GM13977 (cell line): Measurements from ENCODE around the gene BECN2.

Experiments used
- DNase-seq: peaks from one replicate; pipeline ENCODE4 v3.0.0; 2012; ENCODE audit warnings: low spot score
- in situ Hi-C: fragments of 300-500 bp; cut with MboI; formaldehyde crosslinking; loops from one replicate; pipeline ENCODE4 v1.12.0; 2022; ENCODE audit warnings: low sequenced_read_pairs, low pct_unique_long_range_greater_than_20kb, mixed read lengths, inconsistent platforms; ENCODE audit not compliant: unreplicated experiment
- TF ChIP-seq, protein P1 (sequence below): IDR thresholded peaks from 2 replicates; pipeline ENCODE4 v1.5.1; 2012; ENCODE audit warnings: mild to moderate bottlenecking, control low read depth; ENCODE audit not compliant: insufficient read depth; ENCODE audit errors: extremely low read depth, missing control alignments

The BECN2 gene, protein sequence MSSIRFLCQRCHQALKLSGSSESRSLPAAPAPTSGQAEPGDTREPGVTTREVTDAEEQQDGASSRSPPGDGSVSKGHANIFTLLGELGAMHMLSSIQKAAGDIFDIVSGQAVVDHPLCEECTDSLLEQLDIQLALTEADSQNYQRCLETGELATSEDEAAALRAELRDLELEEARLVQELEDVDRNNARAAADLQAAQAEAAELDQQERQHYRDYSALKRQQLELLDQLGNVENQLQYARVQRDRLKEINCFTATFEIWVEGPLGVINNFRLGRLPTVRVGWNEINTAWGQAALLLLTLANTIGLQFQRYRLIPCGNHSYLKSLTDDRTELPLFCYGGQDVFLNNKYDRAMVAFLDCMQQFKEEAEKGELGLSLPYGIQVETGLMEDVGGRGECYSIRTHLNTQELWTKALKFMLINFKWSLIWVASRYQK

DNA sequence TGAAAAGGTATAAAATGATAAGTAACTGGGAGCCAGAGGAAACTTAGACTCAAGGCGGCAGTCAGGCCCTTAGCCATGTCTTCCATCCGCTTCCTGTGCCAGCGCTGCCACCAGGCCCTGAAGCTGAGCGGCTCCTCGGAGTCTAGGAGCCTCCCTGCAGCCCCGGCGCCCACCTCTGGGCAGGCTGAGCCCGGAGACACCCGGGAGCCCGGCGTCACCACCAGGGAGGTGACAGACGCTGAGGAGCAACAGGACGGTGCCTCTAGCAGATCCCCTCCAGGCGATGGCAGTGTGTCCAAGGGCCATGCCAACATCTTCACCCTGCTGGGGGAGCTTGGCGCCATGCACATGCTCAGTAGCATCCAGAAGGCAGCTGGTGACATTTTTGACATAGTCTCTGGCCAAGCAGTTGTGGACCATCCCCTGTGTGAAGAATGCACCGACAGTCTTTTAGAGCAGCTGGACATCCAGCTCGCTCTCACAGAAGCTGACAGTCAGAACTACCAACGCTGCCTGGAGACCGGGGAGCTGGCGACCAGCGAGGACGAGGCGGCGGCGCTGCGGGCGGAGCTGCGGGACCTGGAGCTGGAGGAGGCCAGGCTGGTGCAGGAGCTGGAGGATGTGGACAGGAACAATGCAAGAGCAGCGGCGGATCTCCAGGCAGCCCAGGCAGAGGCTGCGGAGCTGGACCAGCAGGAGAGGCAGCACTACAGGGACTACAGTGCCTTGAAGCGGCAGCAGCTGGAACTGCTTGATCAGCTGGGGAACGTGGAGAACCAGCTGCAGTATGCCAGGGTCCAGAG, at the start of gene BECN2:
TSS of gene BECN2 (plus strand) at position 76 of the 803 bp plus-strand sequence. CDS start at position 76, 0 bp downstream.
- DNase-seq: no peak
- in situ Hi-C loops: no loop called here
- TF ChIP-seq, protein P1, sequence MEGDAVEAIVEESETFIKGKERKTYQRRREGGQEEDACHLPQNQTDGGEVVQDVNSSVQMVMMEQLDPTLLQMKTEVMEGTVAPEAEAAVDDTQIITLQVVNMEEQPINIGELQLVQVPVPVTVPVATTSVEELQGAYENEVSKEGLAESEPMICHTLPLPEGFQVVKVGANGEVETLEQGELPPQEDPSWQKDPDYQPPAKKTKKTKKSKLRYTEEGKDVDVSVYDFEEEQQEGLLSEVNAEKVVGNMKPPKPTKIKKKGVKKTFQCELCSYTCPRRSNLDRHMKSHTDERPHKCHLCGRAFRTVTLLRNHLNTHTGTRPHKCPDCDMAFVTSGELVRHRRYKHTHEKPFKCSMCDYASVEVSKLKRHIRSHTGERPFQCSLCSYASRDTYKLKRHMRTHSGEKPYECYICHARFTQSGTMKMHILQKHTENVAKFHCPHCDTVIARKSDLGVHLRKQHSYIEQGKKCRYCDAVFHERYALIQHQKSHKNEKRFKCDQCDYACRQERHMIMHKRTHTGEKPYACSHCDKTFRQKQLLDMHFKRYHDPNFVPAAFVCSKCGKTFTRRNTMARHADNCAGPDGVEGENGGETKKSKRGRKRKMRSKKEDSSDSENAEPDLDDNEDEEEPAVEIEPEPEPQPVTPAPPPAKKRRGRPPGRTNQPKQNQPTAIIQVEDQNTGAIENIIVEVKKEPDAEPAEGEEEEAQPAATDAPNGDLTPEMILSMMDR: no peak

DNA sequence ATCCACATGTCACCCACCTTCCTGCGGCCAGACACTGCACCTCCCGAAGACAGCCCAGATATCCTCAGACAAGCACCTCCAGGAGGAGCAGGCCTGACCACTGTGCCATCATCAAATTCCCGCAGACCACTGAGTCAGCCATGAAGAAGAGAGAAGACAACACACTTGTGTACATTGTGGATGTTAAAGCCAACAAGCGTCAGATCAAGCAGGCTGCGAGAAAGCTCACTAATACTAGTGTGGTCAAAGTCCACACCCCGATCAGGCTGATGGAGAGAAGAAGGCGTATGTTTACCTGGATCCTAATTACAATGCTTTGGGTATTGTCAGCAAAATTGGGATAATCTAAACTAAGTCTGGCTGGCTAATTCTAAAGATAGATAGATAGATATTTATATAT, 41.4 kb upstream of the BECN2 start:
- TF ChIP-seq, protein P1: no peak
- in situ Hi-C loops: no loop called here
- DNase-seq: no peak

DNA sequence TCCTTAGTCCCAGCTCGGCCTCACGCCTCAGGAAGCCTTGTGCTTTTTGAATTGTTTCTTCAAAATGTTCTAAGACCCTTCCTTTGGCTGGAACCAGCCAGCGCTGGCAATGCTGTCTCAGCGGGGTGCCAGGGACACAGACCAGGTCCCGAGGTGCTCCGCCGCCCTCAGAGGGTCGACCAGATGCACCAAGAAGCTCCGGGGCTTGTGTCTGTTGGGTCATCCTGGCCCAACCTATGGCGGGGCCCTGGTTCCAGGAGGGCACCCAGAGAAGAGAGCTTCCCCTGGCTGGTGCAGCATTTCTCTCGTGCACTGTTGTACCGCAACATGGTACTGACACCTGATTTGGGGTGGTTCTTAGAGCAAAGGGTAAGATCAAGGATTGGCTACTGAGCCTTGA, 40.1 kb upstream of the BECN2 start:
- TF ChIP-seq, protein P1: no peak
- in situ Hi-C loops: no loop called here
- DNase-seq: no peak

DNA sequence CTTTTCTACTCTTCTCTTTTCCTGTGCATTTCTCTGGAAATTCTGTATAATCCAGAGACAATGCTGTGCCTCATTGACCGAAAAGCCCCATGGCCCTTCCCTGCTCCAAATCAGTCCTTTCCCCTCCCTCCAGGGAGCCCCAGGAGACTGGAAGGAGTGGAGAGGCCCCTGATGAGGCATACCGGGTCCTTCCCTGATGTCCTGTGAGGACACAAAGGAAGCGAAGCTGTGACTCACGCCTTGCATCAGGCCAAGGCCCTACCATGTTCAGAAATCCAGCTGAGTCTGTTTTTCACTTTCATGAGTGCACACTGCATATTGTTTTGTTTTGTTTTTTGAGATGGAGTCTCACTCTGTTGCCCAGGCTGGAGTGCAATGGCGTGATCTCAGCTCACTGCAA, 38.7 kb upstream of the BECN2 start:
- DNase-seq: no peak
- in situ Hi-C loops: no loop called here
- TF ChIP-seq, protein P1: no peak

DNA sequence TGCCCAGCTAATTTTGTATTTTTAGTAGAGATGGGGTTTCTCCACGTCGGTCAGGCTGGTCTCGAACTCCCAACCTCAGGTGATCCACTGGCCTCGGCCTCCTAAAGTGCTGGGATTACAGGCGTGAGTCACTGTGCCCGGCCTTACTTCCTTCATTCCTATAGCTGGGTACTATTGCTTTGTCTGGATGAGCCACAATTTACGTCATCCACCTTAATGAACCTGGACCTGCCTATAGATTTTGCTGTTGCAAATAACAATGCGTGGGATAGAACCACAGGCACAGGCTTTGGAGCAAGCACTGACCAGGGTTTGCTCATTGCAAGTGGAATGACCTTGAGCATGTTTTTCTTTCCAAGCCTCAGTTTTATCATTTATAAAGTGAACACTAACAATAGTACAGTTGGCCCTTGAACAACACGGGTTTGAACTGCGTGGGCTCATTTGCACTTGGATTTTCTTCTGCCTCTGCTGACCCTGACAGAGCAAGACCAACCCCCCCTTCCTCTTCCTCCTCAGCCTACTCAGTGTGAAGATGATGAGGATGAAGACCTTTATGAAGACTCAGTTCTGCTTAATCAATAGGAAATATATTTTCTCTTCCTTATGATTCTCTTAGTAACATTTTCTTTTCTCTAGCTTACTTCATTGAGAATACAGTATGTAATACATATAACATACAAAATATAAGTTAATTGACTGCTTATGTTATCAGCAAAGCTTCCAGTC, 33.3 kb upstream of the BECN2 start:
- TF ChIP-seq, protein P1: no peak
- no peak for DNase-seq
- in situ Hi-C loops: no loop called here

DNA sequence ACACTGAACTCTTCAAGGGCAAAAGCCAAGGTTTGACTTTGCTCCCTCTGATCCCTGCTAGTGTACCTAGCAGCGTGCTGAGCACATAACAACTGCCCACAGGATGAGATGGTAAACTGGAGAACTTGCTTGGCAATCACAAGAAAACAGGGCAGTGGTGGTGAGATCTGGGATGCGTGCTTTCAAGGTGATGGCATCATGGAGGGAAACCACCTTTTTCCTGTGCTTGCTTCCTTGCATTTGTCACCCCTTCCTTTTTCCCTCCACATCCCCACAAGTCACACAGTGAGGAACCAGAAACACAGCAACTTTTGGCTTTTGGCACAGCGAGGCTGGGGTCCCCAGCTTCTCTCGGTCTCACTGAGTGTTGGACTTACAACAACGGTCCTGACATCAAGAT, 31.4 kb upstream of the BECN2 start:
- DNase-seq: no peak
- in situ Hi-C loops: no loop called here
- TF ChIP-seq, protein P1: no peak
